Measurements from ENCODE around the gene IL17RD.
A peak's percentile ranks its signal among the peaks of the same experiment; 100 is the strongest.

IL17RD gene

GRCh38 chr3:57164657-57165573 lies at the start of gene IL17RD:
Gene IL17RD, minus strand, starts transcription at chr3:57165353. Its CDS starts 67 bp downstream, at chr3:57165286.
- no peak for FAIRE-seq

GRCh38 chr3:57206423-57206822 lies 41.3 kb upstream of the IL17RD start:
- FAIRE-seq, result no peak

- no peak for FAIRE-seq
Measured at GRCh38 chr3:57199895-57200297, 34.7 kb upstream of the IL17RD start, which contains the start of gene HESX1. Gene HESX1, minus strand, starts transcription at chr3:57199978. Its CDS starts 60 bp downstream, at chr3:57199918.

GRCh38 chr3:57194641-57195040 lies 29.5 kb upstream of the IL17RD start:
- no peak for FAIRE-seq

- FAIRE-seq, result no peak
Measured at GRCh38 chr3:57192028-57192427, 26.9 kb upstream of the IL17RD start.

GRCh38 chr3:57184526-57184925 lies 19.4 kb upstream of the IL17RD start:
- no peak for FAIRE-seq

GRCh38 chr3:57179580-57180410 lies 14.6 kb upstream of the IL17RD start:
- peak; percentile 41 for FAIRE-seq

GRCh38 chr3:57176045-57176444 lies 10.9 kb upstream of the IL17RD start:
- FAIRE-seq, result no peak

- FAIRE-seq, result no peak
Measured at GRCh38 chr3:57173687-57174086, 8.5 kb upstream of the IL17RD start.

GRCh38 chr3:57170946-57171345 lies 5.8 kb upstream of the IL17RD start:
- FAIRE-seq, result no peak

GRCh38 chr3:57169872-57170623 lies 4.9 kb upstream of the IL17RD start:
- no peak for FAIRE-seq

GRCh38 chr3:57169108-57169507 lies 4.0 kb upstream of the IL17RD start:
- FAIRE-seq, result no peak

GRCh38 chr3:57168151-57168550 lies 3.0 kb upstream of the IL17RD start:
- no peak for FAIRE-seq

- no peak for FAIRE-seq
Measured at GRCh38 chr3:57166660-57167059, 1.5 kb upstream of the IL17RD start.

- FAIRE-seq, result no peak
Measured at GRCh38 chr3:57165641-57166040, 488 bp upstream of the IL17RD start.

GRCh38 chr3:57164217-57164656 lies 916 bp downstream of the IL17RD start:
- no peak for FAIRE-seq

- no peak for FAIRE-seq
Measured at GRCh38 chr3:57163751-57164150, 1.4 kb downstream of the IL17RD start.

- FAIRE-seq, result no peak
Measured at GRCh38 chr3:57161915-57162314, 3.2 kb downstream of the IL17RD start.

GRCh38 chr3:57160765-57161538 lies 4.2 kb downstream of the IL17RD start:
- no peak for FAIRE-seq

- FAIRE-seq, result no peak
Measured at GRCh38 chr3:57160076-57160764, 4.9 kb downstream of the IL17RD start.
